ENCODE data around the gene CC2D2B. TPM values are rescaled to one million over a fixed set of nuclear protein-coding genes. Genes with fewer than 3 reads are reported as not detected.
A peak's percentile ranks its signal among the peaks of the same experiment; 100 is the strongest.

Gene CC2D2B
- polyA plus RNA-seq, 3 donors: 0.08 to 1.8 TPM; not detected in 1

DNA sequence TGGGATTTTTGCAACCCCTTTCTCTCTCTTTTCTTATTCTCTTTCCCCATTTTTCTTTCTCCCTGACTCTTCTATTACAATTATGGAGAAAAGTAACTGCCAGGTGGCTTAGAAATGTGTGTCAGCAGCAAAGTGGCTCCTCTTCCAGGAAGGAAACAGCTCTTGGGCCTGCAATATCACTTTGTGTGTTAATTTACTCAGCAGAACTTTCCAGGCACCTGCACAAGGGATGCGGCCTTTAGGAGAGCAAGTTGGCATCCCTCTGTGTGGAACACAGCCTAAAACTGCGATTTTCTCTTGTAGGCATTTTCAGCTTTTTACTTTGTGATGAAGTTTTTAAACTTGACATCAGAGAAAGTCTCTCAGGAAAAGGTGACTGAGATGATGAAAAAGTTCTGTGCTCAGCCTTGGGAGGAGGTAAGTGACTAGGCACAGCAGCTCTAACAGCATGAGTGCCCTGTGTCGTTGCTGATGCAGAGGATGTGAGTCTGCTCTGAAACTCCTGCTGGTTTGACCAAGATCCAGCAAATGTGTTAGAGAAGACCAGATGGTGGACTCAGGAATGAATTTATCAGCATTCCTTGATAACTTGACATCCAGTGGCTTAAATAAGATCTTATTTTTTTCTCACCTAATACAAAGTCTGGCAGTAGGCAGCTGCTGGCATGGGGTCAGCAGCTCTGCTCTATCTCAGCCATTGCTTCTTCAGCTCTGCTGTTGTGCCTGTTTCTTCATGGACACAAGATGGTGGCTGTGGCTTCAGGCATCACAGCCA lies 47.4 kb upstream of the CC2D2B start:
- intact Hi-C loops (cut with micrococcal nuclease): no loop called here
- no peaks in the 10 kb centered on the region for H3K79me2 ChIP-seq (ENCODE audit: insufficient read depth, low read length)
- H3K27me3 ChIP-seq (ENCODE audit: control insufficient read depth in 2 of 2, insufficient read depth in 2 of 2, low read length in 2 of 2): no peaks in the 10 kb centered on the region
- Mint-ChIP-seq H3K4me1 (peaks cover 7% of the 10 kb centered on the region), H3K36me3 (peaks cover 89 to 95% of the 10 kb centered on the region in 2 donors), H3K9me3 (peaks cover 0 to 7% (median 2%) of the 10 kb centered on the region in 7 donors), H3K27ac (peak overlapping the region in 1 of 7 donors; percentile 33), H3K4me3 (no peak overlapping the region), H3K27me3 (ENCODE audit: low read depth in 3 of 3) (no peaks in the 10 kb centered on the region)
- peaks cover 67 to 94% of the 10 kb centered on the region in 2 donors for H3K36me3 ChIP-seq (replicated peaks in 1 of 2; ENCODE audit: control insufficient read depth in 1 of 2, insufficient read depth in 2 of 2, low read length in 2 of 2)
- no peak overlapping the region for H2AFZ ChIP-seq (ENCODE audit: insufficient read depth, low read depth, low read length, poor library complexity, severe bottlenecking)
- WGBS (ENCODE audit: insufficient coverage): 93% methylated on average over 3 of the region's 3 CpGs
- DNase-seq: no peak
- H3K4me1 ChIP-seq (ENCODE audit: control insufficient read depth in 1 of 2, insufficient read depth in 2 of 2, low read length in 2 of 2): no peaks in the 10 kb centered on the region
- H3K4me3 ChIP-seq (replicated peaks in 1 of 3; ENCODE audit: low read depth in 2 of 3, low read length in 3 of 3): no peak overlapping the region
- H3K9ac ChIP-seq (ENCODE audit: insufficient read depth, low read length, poor library complexity, severe bottlenecking): no peak overlapping the region
- H4K20me1 ChIP-seq (ENCODE audit: insufficient read depth, low read length): peaks cover 29% of the 10 kb centered on the region
- no peak overlapping the region for H3K4me2 ChIP-seq (replicated peaks; ENCODE audit: extremely low read depth, low read length, poor library complexity, severe bottlenecking)
- TF ChIP-seq CTCF (IDR thresholded peaks at IDR 0.05): no peak
- no peaks in the 10 kb centered on the region for H3K9me3 ChIP-seq (replicated peaks in 1 of 2; ENCODE audit: control insufficient read depth in 1 of 2, insufficient read depth in 1 of 2, low read length in 2 of 2)
- no peak overlapping the region for H3K27ac ChIP-seq (ENCODE audit: low read depth in 1 of 2, low read length in 2 of 2)

DNA sequence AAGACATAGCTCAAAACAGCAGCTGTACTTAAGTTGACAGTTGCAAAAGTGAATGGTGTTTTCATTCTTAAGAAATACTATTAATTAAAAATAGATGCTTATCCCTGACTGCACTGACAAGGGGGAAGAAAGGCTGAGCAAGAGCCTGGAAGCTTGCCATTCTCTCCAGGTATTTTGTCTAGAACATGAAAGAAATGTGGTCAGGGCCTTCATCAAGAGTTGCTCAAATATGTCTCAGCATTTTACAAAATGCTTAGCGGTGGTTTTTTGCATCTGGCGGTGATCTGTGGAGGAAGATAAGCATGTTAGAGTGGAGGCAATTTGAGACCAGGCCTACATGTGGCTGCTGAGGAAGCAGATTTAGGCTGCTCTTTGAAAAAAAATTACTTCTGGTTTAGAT lies 46.4 kb upstream of the CC2D2B start:
- Mint-ChIP-seq H3K27ac (no peak overlapping the region), H3K27me3 (ENCODE audit: low read depth in 3 of 3) (no peaks in the 10 kb centered on the region), H3K9me3 (no peaks in the 10 kb centered on the region), H3K36me3 (peaks cover 90 to 95% of the 10 kb centered on the region in 2 donors), H3K4me1 (peaks cover 7% of the 10 kb centered on the region), H3K4me3 (no peak overlapping the region)
- Histone ChIP-seq H3K79me2 (ENCODE audit: insufficient read depth, low read length) (no peaks in the 10 kb centered on the region), H2AFZ (ENCODE audit: insufficient read depth, low read depth, low read length, poor library complexity, severe bottlenecking) (no peak overlapping the region), H3K4me1 (ENCODE audit: control insufficient read depth in 1 of 2, insufficient read depth in 2 of 2, low read length in 2 of 2) (no peaks in the 10 kb centered on the region), H3K4me3 (replicated peaks in 1 of 3; ENCODE audit: low read depth in 2 of 3, low read length in 3 of 3) (no peak overlapping the region), H3K27ac (ENCODE audit: low read depth in 1 of 2, low read length in 2 of 2) (no peak overlapping the region), H3K9ac (ENCODE audit: insufficient read depth, low read length, poor library complexity, severe bottlenecking) (no peak overlapping the region), H3K4me2 (replicated peaks; ENCODE audit: extremely low read depth, low read length, poor library complexity, severe bottlenecking) (no peak overlapping the region), H3K36me3 (replicated peaks in 1 of 2; ENCODE audit: control insufficient read depth in 1 of 2, insufficient read depth in 2 of 2, low read length in 2 of 2) (peaks cover 78 to 97% of the 10 kb centered on the region in 2 donors), H3K9me3 (replicated peaks in 1 of 2; ENCODE audit: control insufficient read depth in 1 of 2, insufficient read depth in 1 of 2, low read length in 2 of 2) (no peaks in the 10 kb centered on the region), H3K27me3 (ENCODE audit: control insufficient read depth in 2 of 2, insufficient read depth in 2 of 2, low read length in 2 of 2) (no peaks in the 10 kb centered on the region), H4K20me1 (ENCODE audit: insufficient read depth, low read length) (peaks cover 29% of the 10 kb centered on the region)
- no peak for TF ChIP-seq CTCF (IDR thresholded peaks at IDR 0.05)
- intact Hi-C loops (cut with micrococcal nuclease): no loop called here
- DNase-seq: no peak
- 33% methylated on average over 1 of the region's 2 CpGs for WGBS (ENCODE audit: insufficient coverage)
